ENCODE measurements around the gene OXNAD1.

DNA sequence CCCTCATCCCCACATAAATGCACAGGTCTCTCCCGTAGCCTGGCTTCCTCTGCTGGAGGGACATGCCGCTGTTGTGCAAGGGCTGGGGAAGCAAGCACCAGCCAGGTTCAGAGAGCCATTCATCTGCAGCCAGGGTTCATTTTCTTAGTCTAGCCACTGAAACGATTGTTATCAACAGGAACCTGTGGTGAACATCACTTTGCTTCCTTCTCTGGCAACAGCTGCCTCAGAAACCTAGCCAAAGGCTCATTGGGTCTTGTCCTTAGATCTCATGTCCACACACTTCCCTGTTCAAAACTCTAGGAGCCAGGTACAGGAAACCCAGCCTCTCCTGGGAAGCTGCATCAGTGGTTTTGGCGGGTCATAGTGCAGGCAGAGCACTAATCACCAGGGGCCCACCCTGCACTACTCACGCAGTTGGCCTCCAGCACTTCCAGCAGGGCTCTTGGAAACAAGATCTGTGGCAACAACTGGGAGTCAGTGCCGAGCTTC, 47.0 kb downstream of the OXNAD1 start:
- TF ChIP-seq TAF1 (IDR thresholded peaks at IDR 0.05; ENCODE audit: low read depth, low read length) = no peak
- TF ChIP-seq PAX5 (IDR thresholded peaks at IDR 0.05; ENCODE audit: insufficient read depth, low read length, severe bottlenecking) = no peak
- TF ChIP-seq POLR2A (IDR thresholded peaks at IDR 0.05; ENCODE audit: low read depth, low read length) = no peak; the same call in 1 of the 2 replicates
